ENCODE results near the gene ZCCHC24. TPM values are rescaled to one million over a fixed set of nuclear protein-coding genes. Genes with fewer than 3 reads are reported as not detected.
A peak's percentile ranks its signal among the peaks of the same experiment; 100 is the strongest.

The ZCCHC24 gene
- 3.0 and 4.3 TPM in 2 replicates for total RNA-seq (2014; rRNA removed; shearing (Covaris generic))

DNA sequence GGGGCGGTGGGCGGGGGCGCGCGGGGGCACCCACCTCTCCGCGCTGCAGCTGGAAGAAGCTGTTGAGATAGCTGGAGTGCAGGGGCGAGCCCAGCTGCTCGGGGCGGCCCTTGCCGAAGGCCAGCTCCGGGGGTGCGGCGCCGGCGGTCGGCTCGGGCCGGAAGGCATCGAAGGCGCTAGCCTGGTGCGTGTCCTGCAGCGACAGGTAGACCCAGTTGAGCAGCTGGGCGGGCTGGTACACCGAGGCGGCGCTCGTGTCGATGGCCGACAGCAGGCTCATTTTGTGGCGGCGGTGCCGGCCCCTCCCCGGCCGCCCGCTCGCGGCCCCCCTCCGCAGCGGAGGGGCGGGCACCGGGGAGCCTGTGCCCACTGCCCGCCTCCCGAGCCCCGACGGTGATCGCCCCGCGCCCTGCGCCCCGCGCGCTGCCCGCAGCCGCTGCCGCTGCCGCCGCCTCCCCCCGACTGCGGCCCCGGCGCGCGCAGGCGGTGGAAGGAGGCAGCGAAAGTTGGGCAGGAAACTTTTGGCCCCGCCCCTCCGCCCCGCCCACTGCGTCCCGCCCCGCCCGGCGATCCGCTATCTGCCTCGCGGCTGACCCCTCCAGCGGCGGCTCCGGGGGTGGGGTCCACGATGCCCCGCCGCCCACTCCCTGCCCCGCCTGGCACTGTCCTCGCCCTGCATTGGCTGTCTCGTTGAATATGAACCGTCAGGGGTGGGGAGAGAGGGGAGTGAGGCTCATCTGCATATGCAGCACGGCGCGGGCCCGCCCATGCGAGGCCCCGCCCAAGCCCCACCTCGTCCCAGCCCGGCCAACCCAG, at the start of gene ZCCHC24:
Gene ZCCHC24, minus strand, starts transcription at position 464 of the 816 bp plus-strand sequence. Its CDS starts 184 bp downstream, at position 280.
- DNase-seq (ENCODE audit: low read depth): peak; percentile 97

DNA sequence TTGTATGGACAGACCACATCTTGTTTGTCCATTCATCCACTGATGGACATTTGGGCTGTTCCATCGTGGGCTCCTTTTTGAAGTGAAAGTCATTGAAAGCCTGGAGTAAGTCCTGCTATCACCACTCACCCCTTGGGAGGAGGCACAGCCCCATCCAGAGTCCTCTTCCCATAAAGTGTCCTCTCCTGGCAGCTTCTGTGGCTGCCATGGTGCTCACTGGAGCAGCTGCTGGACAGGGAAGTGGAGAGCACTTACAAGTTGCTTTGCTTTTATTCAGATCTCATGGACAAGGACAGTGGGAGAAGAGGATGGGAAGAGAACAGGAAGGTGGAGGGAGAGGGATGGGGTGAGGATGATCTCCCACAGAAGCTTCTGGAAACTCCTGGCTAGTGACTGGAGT, 48.4 kb upstream of the ZCCHC24 start:
- no peak for DNase-seq (ENCODE audit: low read depth)

DNA sequence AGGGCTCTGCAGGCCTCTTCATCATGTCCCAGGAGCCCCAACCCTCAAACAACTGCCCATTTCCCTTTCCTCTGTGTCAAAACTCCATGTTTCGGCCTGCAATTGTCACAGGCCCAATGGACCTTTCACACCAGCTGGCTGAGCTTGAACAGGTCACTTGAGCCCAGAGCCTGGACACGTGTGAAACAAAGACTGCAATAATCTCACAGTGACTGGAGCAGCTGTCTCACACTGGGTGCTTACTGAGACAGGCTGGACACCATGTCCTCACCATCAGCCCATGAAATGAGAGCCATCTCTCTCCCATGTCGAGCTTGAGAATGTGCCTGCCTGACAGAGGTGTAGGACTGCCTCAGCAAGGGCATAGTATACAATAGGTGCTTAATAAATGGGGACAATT, 47.4 kb upstream of the ZCCHC24 start:
- DNase-seq (ENCODE audit: low read depth): no peak

DNA sequence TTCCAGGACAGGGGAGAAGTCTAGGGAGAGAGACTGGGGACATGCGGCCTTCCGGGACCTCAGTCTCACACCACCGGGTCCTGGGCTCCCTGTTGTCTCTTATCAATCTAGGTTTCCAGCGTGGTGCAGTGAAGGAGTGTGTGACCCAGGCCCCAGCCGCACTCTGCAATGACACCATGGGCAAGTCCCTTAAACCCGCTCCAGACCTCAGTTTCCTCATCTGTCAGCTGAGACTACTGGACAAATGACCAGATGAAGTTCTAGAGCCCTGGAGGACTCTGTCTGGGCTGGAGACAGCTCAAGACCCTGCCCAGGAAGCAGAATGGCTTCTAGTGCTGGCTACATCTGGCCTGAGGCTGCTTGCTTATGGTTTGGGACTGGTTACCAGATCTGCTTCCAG, 46.8 kb upstream of the ZCCHC24 start:
- DNase-seq (ENCODE audit: low read depth): no peak

DNA sequence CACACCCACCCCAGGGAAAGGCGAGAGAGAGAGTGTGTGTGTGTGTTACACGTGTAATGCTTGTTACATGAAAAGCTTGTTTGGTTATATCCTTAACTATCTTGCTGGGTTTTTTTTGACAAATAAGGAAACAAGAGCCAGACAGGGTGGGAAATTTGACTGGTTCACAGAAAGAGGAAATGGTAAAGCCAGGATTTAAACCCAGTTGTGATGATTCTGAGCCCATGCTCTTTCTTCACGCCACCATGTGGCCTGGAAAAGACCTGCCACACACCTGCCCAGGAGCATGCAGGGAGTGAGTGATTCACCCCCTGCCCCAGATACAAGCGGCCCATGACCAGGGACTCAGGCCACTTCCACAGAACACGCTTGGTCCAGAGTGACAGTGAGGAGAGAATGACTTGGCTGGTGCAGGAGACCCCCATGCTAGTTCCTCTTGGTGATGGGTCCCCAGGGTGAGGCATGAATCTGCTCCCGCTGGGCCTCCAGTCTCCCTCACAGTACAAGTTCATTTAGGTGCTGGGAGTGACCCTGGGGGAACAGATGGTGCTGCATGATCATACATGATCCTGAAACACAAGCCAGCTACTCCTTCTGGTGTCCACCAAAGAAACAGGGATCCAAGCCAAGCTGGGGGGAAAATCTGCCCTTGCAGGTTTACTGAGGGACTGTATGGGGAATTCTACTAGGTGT, 45.9 kb upstream of the ZCCHC24 start:
- DNase-seq (ENCODE audit: low read depth): no peak

DNA sequence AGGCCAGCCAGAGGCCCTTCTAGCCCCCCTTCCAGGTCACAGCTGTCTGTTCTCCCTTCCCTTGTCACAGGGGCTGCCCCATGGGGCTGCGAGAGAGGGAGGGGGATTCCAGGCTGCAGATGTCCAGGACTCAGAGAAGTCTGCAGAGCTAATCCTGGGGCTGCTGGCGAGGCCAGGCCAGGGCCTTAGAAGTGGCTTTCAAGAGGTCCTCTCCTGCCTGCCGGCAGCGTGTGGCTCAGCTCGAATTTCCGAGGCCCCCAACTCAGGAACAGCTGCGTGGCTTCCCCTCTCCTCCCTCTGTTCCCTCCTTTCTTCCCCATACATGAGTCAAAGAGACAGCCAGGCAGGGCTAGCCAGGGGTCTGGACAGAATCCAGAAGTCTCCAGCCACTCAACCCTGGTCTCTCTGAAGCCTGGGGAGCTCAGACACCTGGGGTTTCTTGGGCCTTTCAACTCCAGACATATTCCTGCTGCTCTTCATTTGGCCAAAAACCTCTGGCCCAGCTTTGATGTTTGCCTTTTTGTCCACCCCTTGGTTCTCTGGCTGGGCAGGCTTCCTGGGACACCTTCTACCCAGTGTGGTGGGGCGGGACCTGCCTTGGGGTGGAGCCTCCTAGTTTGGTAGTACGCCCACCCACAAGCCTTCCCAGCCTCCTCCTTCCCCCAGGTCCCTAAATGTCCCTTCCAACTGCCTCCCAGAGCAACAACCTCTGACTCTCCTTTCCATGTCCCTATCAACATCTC, 45.1 kb upstream of the ZCCHC24 start:
- DNase-seq (ENCODE audit: low read depth): no peak

DNA sequence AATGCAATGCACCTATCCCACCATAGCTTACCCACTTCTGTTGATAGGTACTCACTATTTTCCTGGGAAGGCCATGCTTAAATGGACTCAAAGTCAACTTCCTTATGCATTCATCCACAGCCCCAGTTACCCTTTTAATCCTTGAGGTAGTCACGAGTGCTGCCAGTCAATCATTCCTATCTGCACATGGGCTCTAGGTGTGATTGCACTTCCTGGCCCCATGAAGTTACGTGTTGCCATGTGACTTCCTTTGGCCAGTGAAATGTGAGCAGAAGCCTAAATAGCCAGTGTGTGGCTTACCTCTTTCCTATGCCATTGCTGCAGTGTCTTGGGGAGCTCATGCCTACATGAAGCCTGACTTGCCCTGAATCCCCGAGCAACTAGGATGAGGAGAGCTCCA, 43.4 kb upstream of the ZCCHC24 start:
- DNase-seq (ENCODE audit: low read depth): no peak

DNA sequence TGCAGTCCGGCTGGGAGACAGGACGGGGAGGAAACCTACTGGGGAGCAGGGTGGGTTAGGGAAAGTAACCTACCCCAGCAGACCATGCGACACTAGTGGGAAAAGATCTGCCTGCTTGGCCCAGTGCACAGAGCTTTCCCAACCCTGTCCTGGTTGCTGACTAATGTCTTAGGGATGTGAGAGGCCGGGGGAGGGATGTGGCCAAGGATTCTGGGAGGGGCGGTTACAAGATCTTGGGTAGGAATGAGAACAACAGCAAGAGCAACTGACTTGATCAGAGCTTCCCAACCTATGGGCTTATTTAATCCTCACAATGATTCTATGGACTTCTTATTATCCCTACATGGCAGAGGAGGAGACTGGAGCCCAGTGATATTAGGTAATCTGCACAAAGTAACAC, 42.9 kb upstream of the ZCCHC24 start:
- peak; percentile 74 for DNase-seq (ENCODE audit: low read depth)

DNA sequence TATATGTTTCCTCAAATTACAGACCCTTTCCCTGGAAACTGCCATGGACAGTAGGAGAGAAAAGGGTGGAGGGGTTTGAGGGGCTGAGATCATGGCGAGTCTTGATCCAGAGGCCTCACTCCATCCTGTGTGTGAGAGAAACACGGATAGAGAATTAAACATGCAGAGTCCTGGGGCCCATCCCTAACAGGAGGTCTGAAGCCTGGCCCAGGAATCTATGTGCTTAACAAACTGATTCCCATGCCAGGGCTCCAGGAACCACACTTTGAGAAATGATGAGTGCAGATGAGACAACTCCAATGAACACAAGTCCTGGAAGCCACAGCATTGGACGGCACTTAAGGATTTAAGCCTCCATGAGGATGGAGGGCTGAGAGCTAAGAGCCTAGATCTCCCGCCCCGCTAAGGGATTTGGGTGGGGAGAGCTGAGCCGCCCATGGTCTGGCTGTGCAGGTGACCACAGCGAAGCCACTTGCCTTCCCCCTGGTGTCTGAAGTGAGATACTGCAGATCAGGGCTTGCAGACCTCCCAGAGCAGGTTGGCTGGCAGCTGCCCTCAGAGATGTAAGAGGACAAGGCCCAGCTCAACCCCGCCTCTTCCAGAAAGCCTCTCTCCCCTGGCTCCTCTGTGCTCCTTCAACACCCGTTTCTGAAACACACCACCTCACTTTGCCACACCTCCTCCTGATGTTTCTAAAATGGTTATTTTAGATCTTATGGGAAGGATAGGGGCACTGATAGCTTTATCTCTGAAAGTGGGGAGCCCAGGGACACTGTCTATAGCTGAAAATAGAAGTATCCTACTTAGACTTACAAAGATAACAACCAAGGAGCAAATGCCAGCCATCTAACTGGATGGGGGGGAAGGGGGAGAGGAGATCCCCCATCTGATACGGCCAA, 42.1 kb upstream of the ZCCHC24 start:
- DNase-seq (ENCODE audit: low read depth): peak; percentile 65

DNA sequence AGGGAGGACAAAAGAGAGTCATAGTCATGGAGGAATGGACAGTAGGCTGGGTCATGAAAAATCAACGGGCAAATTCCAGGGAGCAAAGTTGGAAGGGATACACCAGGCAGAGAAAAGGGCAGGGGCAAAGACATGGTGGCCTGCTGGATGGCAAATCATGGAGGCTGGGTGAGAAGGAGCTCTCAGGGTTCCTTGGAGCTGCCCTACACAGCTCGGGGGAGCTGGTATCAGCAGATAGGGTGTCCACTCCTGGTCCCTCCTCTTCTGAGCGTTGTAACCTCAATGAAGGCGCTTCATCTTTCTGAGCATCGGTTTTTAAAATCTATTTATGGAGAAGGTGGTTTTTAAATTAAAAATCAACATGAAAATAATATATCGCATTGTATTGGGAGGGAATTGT, 39.1 kb upstream of the ZCCHC24 start:
- DNase-seq (ENCODE audit: low read depth): no peak

DNA sequence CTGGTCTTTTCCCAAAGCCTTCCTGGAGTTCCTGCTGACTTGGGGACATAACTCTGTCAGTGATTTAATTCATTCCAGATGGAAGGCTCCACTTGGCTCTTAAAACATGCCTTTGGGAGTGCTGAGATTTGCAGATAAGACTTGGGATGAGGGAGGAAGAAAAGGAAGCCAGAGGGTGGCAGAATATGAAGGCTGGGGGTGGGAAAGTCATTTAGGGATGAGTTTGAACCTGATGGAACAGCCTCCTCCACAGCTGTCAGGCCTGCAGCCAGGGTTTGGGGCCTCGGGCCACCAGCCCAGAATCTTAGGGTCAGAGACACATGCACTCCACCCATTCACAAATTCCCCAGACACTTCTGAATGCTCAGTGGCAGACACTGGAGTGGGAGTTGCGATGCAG, 38.5 kb upstream of the ZCCHC24 start:
- no peak for DNase-seq (ENCODE audit: low read depth)

DNA sequence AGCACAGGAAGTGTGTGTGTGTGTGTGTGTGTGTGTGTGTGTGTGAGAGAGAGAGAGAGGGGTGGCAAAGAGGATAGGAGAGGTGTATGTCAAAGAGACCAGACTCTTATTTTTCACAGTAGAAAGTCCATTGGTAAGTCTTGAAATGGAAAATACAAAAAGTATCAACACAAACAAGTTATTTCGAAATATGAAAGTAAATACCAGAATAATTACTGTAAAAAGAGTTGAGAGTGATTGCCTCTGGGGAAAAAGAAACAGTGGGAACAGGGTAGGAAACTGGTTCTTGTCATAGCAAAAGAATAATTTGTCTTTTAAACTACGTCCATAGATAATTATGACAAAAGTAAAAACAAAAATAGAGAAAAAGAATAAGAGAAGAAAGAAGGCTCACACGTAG, 37.9 kb upstream of the ZCCHC24 start:
- no peak for DNase-seq (ENCODE audit: low read depth)

DNA sequence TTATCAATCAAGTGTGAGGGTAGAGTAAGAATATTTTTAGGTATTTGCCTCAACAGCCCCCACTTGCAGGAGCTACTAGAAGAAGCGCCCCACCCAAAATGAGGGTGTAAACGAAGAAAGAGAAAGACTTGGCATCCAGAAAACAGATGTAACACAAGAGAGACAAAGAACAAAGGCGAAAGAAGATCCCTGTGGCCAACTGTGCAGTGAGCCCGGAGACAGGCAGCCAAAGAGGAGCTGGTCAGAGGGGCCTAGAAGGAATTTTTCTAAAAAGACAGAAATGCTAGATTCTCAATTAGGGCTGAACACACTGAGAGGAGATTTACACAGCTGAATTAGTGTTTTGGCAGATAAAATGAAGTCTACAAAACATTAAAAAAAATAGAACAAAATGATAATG, 37.3 kb upstream of the ZCCHC24 start:
- no peak for DNase-seq (ENCODE audit: low read depth)

DNA sequence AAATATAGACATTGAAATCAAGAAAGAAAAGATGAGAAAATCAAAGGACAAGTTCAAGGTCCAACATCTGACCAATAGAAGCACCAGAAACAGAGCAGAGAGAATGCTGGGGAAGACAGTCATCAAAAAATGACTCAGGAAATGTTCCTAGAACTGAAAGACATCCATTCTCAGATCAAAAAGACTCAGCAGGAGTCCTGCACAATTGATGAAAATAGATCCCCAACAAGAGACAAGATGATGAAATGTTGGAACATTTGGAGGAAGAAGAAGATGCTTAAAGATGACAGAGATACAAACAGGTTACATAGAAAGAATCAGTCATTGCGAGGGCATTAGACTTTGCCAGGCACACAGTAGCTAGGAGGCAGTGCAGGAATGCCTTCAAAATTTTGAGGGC, 36.9 kb upstream of the ZCCHC24 start:
- DNase-seq (ENCODE audit: low read depth): no peak

DNA sequence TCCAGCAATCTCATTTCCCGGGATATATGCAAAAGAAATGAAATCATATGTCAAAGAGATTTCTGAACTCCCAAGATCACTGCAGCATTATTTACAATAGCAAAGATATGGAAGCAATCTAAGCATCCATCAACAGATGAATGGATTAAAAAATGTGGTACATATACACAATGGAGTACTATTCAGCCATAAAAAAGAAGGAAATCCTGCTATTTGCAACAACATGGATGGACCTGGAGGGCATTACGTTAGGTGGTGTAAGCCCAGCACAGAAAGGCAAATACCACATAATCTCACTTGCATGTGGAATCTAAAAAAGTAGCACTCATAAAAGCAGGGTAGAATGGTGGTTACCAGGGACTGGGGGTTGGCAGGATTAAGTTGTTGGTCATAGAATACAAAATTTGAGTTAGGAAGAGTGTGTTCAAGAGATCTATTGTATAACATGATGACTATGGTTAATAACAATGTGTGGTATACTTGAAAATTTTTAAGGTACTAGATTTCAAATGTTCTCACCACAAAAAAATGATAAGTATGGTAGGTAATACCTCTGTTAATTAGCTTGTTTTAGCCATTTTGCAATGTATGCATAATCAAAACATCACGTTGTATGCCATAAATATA, 34.0 kb upstream of the ZCCHC24 start:
- no peak for DNase-seq (ENCODE audit: low read depth)

DNA sequence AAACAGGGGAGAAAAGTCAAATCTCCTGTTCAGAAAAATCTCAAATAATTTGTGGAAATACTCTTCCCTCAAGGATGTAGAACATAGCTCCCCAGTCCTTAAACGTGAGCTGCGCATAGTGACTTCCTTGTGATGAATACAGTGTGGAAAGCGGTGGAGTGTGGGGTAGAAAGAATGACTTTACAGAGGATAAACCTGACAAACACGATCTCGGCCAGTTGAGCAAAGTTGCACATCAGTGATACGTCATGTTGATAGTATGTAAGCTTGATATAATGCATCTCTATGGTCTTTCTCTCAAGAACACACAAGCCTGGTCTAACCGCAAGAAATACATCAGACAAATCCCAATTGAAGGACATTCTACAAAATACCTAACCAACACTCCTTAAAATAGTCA, 32.0 kb upstream of the ZCCHC24 start:
- DNase-seq (ENCODE audit: low read depth): no peak

DNA sequence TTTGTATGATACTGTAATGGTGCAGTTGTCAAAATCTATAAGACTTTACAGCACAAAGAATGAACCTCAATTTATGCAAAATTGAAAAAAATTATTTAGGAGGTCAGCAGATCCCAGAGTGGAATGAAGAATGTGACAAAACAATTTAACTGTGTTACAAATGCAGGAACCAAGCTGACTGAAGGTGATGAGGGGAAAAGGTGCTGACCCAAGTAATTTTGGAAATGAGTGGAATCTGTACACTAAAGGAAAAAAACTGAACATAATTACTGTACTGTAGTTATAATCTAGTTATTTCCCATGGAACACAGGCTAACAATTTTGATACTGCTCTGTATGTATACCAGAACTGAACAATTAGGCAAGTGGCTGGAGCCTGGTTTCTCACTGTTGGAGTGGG, 31.2 kb upstream of the ZCCHC24 start:
- DNase-seq (ENCODE audit: low read depth): no peak

DNA sequence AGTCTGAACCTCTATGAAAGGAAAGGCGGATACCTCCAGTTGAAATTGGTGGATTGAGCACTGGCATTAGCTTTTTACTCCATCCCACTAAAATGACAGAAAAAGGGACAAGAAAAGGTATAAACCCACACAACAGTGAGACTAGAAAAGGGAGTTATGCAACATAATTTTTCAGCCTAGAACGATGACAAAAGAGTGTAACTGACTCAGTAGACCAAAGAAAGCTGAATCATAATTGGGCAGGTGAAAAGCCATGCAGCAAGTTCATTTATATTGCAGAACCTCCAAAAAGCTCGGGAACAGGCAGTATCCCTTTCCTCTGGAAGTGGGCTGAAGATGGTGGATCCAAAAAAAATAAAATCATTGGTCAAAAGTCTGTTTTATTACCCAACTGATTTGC, 30.5 kb upstream of the ZCCHC24 start:
- DNase-seq (ENCODE audit: low read depth): no peak

DNA sequence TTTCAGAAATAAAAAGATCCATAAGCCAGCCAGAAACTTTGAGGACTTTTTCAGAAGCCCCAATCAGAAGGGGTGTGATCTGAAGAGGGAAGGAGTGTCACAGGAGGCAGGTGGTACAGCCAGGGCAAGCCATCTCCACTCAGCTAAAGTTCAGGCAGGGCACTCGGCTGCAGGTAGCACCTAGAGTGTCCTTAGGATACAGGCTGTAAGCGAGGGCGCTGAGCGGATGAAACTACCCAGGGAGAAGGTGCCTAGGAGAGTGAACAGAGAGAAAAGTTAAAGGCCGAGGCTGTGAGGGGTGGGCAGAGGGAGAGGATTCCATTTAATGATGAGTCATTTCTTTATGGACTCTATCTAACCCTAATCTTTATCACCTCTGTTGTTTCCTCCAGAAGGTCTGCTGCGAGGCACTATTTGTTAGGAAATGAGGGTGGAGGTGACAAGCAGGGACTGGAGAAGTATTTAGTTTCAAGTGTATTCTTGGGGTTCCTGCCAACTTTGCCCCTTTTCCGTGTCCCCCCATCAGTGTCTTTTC, 29.8 kb upstream of the ZCCHC24 start:
- no peak for DNase-seq (ENCODE audit: low read depth)

DNA sequence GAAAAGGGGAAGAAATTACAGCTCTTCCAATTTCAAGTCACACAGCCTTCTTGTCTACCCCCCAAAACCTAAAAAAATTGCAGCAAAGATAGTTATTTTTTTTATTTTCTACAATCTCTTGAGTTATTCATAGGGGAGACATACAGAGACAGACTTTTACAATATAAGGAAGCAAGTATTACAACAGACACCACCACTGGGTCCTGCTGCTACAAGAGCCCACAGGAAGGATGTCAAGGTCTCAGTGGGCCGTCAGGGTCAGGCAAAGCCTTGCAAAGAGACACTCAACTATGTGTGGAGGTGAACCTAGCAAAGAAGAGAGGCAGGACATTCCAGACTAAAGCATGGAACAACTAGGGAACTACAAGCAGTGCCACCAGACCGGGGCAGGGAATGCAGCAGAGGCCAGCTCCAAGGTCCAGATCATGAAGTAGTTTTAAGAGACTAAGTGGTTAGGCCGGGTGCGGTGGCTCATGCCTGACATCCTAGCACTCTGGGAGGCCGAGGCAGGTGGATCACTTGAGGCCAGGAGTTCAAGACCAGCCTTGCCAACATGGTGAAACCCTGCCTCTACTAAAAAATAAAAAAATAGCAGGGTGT, 28.2 kb upstream of the ZCCHC24 start:
- DNase-seq (ENCODE audit: low read depth): no peak
